SK-N-SH (cell line): ENCODE results near the gene SNX1. TPM values are rescaled to one million over a fixed set of nuclear protein-coding genes. Genes with fewer than 3 reads are reported as not detected.

Source experiments
- CTCF ChIA-PET: fragments of 300-600, 350-600 bp; formaldehyde crosslinking; extraction: SDS; loops from one replicate; lab custom pipeline; 2021; lab: Yijun Ruan, JAX
- POLR2A ChIA-PET: fragments of 350-600 bp; sonication (Branson Sonifier 250); formaldehyde crosslinking; extraction: SDS; loops from one replicate; lab custom pipeline; 2020; ENCODE audit warnings: antibody characterized with exemption, inconsistent platforms; lab: Yijun Ruan, JAX
- DNase-seq: peaks from one replicate; pipeline ENCODE4 v3.0.0; 2012
- H2AFZ ChIP-seq: fragments of 200-600 bp; sonication (generic); 2 replicates; pipeline ENCODE4 v1.8.1; 2016; ENCODE audit warnings: antibody characterized with exemption, mild to moderate bottlenecking, low read depth
- H3F3A ChIP-seq: fragments of 200-600 bp; sonication (generic); replicated peaks from 2 replicates; pipeline ENCODE3; 2016; ENCODE audit warnings: antibody characterized with exemption, mild to moderate bottlenecking; ENCODE audit not compliant: insufficient read depth
- H3K27ac ChIP-seq, 2 experiments: fragments of 200-500 bp in 1 of 2; fragments of 200-600 bp in 1 of 2; sonication (Bioruptor generic) in 1 of 2; sonication (generic), shearing (Covaris generic) in 1 of 2; 2 replicates each; pipeline versions ENCODE4 v1.5.1 to v1.6.1; 2014 to 2016; ENCODE audit warnings: low read depth in 2 of 2, inconsistent platforms in 1 of 2, low read length in 1 of 2, mild to moderate bottlenecking in 1 of 2, mixed read lengths in 1 of 2
- H3K27me3 ChIP-seq: fragments of 200-600 bp; sonication (generic), shearing (Covaris generic); 2 replicates; pipeline ENCODE4 v1.6.1; 2016; ENCODE audit warnings: mixed run types; ENCODE audit not compliant: insufficient read depth
- H3K36me3 ChIP-seq, 2 experiments: fragments of 200-500 bp in 1 of 2; fragments of 200-600 bp in 1 of 2; sonication (Bioruptor generic) in 1 of 2; sonication (generic) in 1 of 2; replicated peaks in 1 of 2; 2 replicates each; pipeline versions ENCODE3 to v1.5.1; 2014 to 2016; ENCODE audit warnings: low read length in 1 of 2, mild to moderate bottlenecking in 1 of 2; ENCODE audit not compliant: insufficient read depth in 2 of 2, control insufficient read depth in 1 of 2
- H3K4me1 ChIP-seq, 2 experiments: fragments of 200-500 bp in 1 of 2; fragments of 200-600 bp in 1 of 2; sonication (Bioruptor generic) in 1 of 2; sonication (generic), shearing (Covaris generic) in 1 of 2; 2 replicates each; pipeline versions ENCODE4 v1.5.1 to v1.6.1; 2014 to 2016; ENCODE audit warnings: low read depth in 1 of 2, low read length in 1 of 2, mixed run types in 1 of 2; ENCODE audit not compliant: insufficient read depth in 2 of 2, control insufficient read depth in 1 of 2
- H3K4me2 ChIP-seq: fragments of 200-600 bp; sonication (generic), shearing (Covaris generic); 2 replicates; pipeline ENCODE4 v1.6.1; 2017; ENCODE audit warnings: mixed run types
- H3K4me3 ChIP-seq, 2 experiments: fragments of 200-500 bp in 1 of 2; fragments of 200-600 bp in 1 of 2; sonication (Bioruptor generic) in 1 of 2; sonication (generic), shearing (Covaris generic) in 1 of 2; 2 replicates each; pipeline versions ENCODE4 v1.5.1 to v1.8.1; 2014 to 2016; ENCODE audit warnings: low read depth in 2 of 2, inconsistent platforms in 1 of 2, low read length in 1 of 2, mild to moderate bottlenecking in 1 of 2, mixed read lengths in 1 of 2, moderate library complexity in 1 of 2
- H3K79me2 ChIP-seq: fragments of 200-600 bp; sonication (generic); 2 replicates; pipeline ENCODE4 v1.8.1; 2017; ENCODE audit warnings: mild to moderate bottlenecking; ENCODE audit not compliant: insufficient read depth
- H3K9ac ChIP-seq: fragments of 200-600 bp; sonication (generic); 2 replicates; pipeline ENCODE4 v1.6.1; 2017; ENCODE audit warnings: mixed run types
- H3K9me2 ChIP-seq: fragments of 200-600 bp; sonication (generic); 2 replicates; pipeline ENCODE4 v1.6.1; 2017; ENCODE audit warnings: mixed run types
- H3K9me3 ChIP-seq: fragments of 200-600 bp; sonication (generic); 2 replicates; pipeline ENCODE4 v1.6.1; 2017; ENCODE audit warnings: mixed run types, mild to moderate bottlenecking, moderate library complexity
- H4K20me1 ChIP-seq: fragments of 200-600 bp; sonication (generic); 2 replicates; pipeline ENCODE4 v1.6.1; 2017; ENCODE audit warnings: mild to moderate bottlenecking, mixed run types; ENCODE audit not compliant: insufficient read depth
- CHD2 ChIP-seq: fragments of 150-350 bp; IDR thresholded peaks from 2 replicates; pipeline ENCODE4 v1.6.1; 2018; ENCODE audit warnings: low read length; ENCODE audit not compliant: partially characterized antibody
- ELF1 ChIP-seq: IDR thresholded peaks from 2 replicates; pipeline ENCODE4 v1.4.0; 2012
- EZH2phosphoT487 ChIP-seq: fragments of 200-600 bp; sonication (generic); IDR thresholded peaks from 2 replicates; pipeline ENCODE4 v1.6.1; 2017; ENCODE audit warnings: low read depth, mixed run types, mild to moderate bottlenecking, antibody characterized with exemption, moderate library complexity, borderline replicate concordance
- FOSL2 ChIP-seq: IDR thresholded peaks from 2 replicates; pipeline ENCODE4 v1.4.0; 2012; ENCODE audit warnings: low read depth, mild to moderate bottlenecking, moderate library complexity, borderline replicate concordance
- FOXJ3 ChIP-seq: sonication (generic); formaldehyde crosslinking; IDR thresholded peaks from 2 replicates; pipeline ENCODE4 v1.5.1; 2020; ENCODE audit warnings: mild to moderate bottlenecking, missing genetic modification reagents
- GABPA ChIP-seq: IDR thresholded peaks from 2 replicates; pipeline ENCODE4 v1.4.0; 2012; ENCODE audit warnings: low read depth, mild to moderate bottlenecking
- MXI1 ChIP-seq: IDR thresholded peaks from 2 replicates; pipeline ENCODE4 v1.6.1; 2012; ENCODE audit warnings: mild to moderate bottlenecking, low read depth, low read length, improper control_type of control experiment
- NRF1 ChIP-seq: IDR thresholded peaks from 2 replicates; pipeline ENCODE4 v1.6.1; 2012; ENCODE audit warnings: low read depth, mild to moderate bottlenecking, low read length
- RFX5 ChIP-seq: IDR thresholded peaks from 2 replicates; pipeline ENCODE4 v1.6.1; 2012; ENCODE audit warnings: mild to moderate bottlenecking, improper control_type of control experiment, low read length
- RXRA ChIP-seq: IDR thresholded peaks from 2 replicates; pipeline ENCODE4 v1.4.0; 2012; ENCODE audit warnings: low read depth, mild to moderate bottlenecking, borderline replicate concordance
- SIN3A ChIP-seq: IDR thresholded peaks from 2 replicates; pipeline ENCODE4 v1.6.1; 2012; ENCODE audit warnings: low read depth, mild to moderate bottlenecking, low read length, moderate library complexity, borderline replicate concordance
- SMC3 ChIP-seq: IDR thresholded peaks from 2 replicates; pipeline ENCODE4 v1.6.1; 2012; ENCODE audit warnings: low read depth, low read length, improper control_type of control experiment
- TAF1 ChIP-seq: IDR thresholded peaks from 2 replicates; pipeline ENCODE4 v1.6.1; 2012; ENCODE audit warnings: low read depth, mild to moderate bottlenecking, low read length, moderate library complexity, borderline replicate concordance
- WGBS: methylation state at CpG from one replicate; pipeline ENCODE4 v1.1.6; 2017; ENCODE audit warnings: low lambda C conversion rate; 5-methylcytosine and 5-hydroxymethylcytosine counted together
- polyA plus RNA-seq, 3 experiments: library from polyadenylated mRNA; depleted of rRNA; stranded (reverse); fragments of >200 nt; gene quantifications; 2 replicates each; pipeline ENCODE4 v1.2.3, GENCODE V29; 2012
- TF ChIP-seq, protein P1 (sequence below): fragments of 200-600 bp; sonication (generic); IDR thresholded peaks from 2 replicates; pipeline ENCODE4 v1.6.1; 2017; ENCODE audit warnings: antibody characterized with exemption, mild to moderate bottlenecking, moderate library complexity
- TF ChIP-seq, protein P2 (sequence below): IDR thresholded peaks from 2 replicates; pipeline ENCODE4 v1.4.0; 2012; ENCODE audit warnings: low read depth
- TF ChIP-seq, protein P3 (sequence below): fragments of 150-350 bp; IDR thresholded peaks from 2 replicates; pipeline ENCODE4 v1.6.1; 2017; ENCODE audit warnings: antibody characterized with exemption, low read length, low read depth, borderline replicate concordance
- TF ChIP-seq, protein P4 (sequence below): IDR thresholded peaks from 2 replicates; pipeline ENCODE4 v1.4.0; 2012; ENCODE audit warnings: low read depth, borderline replicate concordance
- TF ChIP-seq, protein P5 (sequence below): IDR thresholded peaks from 2 replicates; pipeline ENCODE4 v1.4.0; 2012; ENCODE audit warnings: low read depth, borderline replicate concordance

SNX1 gene
- polyA plus RNA-seq, 1 of the 3 experiments (the other 2 are of a cell fraction): 80.7 TPM

DNA sequence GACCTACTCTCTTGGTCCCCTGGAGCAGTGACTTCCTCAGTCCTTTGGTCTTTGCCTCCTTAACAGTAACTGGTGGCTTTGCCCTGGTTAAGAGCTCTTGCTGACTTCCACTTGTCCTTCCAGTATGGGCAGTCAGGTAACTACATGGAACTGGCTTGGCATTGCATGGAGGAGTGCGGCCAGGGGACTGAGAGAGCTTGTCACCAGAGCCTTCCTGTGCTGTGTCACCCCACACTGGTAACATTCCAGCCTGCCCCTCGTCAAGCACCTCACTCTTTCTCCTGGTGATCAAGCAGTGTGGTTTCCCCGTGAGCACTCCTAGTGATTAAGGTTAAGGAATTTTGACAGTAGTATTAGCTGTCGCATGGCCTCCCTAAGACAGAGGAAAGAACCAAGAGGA lies 36.4 kb downstream of the SNX1 start:
- ChIA-PET POLR2A (no interaction called here), CTCF (interaction anchor here (1.0 to 6.2 kb wide), 3 partner anchors 15 to 21 kb away, joined by 3 to 25 read pairs (median 4); no protein-coding TSS in a partner anchor)
- H3K27ac ChIP-seq: no peak overlapping the region
- H3K27me3 ChIP-seq: no peaks in the 10 kb centered on the region
- H3K9me2 ChIP-seq: no peaks in the 10 kb centered on the region
- no peak overlapping the region for H3K4me3 ChIP-seq
- H3K9me3 ChIP-seq: no peaks in the 10 kb centered on the region
- no peaks in the 10 kb centered on the region for H3F3A ChIP-seq
- H3K4me2 ChIP-seq: no peak overlapping the region
- peaks cover 0 to 4% of the 10 kb centered on the region in 2 experiments; a peak in 1 of 4 replicates for H3K4me1 ChIP-seq
- no peak for DNase-seq
- peaks cover 49 to 85% of the 10 kb centered on the region in 2 experiments for H3K36me3 ChIP-seq
- H4K20me1 ChIP-seq: no peaks in the 10 kb centered on the region
- no peaks in the 10 kb centered on the region for H3K79me2 ChIP-seq
- TF ChIP-seq, protein P1, sequence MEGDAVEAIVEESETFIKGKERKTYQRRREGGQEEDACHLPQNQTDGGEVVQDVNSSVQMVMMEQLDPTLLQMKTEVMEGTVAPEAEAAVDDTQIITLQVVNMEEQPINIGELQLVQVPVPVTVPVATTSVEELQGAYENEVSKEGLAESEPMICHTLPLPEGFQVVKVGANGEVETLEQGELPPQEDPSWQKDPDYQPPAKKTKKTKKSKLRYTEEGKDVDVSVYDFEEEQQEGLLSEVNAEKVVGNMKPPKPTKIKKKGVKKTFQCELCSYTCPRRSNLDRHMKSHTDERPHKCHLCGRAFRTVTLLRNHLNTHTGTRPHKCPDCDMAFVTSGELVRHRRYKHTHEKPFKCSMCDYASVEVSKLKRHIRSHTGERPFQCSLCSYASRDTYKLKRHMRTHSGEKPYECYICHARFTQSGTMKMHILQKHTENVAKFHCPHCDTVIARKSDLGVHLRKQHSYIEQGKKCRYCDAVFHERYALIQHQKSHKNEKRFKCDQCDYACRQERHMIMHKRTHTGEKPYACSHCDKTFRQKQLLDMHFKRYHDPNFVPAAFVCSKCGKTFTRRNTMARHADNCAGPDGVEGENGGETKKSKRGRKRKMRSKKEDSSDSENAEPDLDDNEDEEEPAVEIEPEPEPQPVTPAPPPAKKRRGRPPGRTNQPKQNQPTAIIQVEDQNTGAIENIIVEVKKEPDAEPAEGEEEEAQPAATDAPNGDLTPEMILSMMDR: no peak
- TF ChIP-seq ELF1: no peak
- no peak for TF ChIP-seq MXI1
- TF ChIP-seq SIN3A: no peak
- TF ChIP-seq SMC3: no peak
- no peak for TF ChIP-seq RFX5
- no peak for TF ChIP-seq TAF1
- TF ChIP-seq FOSL2: no peak
- no peak for TF ChIP-seq NRF1
- no peak for TF ChIP-seq CHD2
- TF ChIP-seq EZH2phosphoT487: no peak
- TF ChIP-seq, protein P2, sequence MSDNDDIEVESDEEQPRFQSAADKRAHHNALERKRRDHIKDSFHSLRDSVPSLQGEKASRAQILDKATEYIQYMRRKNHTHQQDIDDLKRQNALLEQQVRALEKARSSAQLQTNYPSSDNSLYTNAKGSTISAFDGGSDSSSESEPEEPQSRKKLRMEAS: no peak
- no peak overlapping the region for H2AFZ ChIP-seq
- WGBS: 87% methylated on average over 4 of the region's 4 CpGs
- no peak overlapping the region for H3K9ac ChIP-seq

DNA sequence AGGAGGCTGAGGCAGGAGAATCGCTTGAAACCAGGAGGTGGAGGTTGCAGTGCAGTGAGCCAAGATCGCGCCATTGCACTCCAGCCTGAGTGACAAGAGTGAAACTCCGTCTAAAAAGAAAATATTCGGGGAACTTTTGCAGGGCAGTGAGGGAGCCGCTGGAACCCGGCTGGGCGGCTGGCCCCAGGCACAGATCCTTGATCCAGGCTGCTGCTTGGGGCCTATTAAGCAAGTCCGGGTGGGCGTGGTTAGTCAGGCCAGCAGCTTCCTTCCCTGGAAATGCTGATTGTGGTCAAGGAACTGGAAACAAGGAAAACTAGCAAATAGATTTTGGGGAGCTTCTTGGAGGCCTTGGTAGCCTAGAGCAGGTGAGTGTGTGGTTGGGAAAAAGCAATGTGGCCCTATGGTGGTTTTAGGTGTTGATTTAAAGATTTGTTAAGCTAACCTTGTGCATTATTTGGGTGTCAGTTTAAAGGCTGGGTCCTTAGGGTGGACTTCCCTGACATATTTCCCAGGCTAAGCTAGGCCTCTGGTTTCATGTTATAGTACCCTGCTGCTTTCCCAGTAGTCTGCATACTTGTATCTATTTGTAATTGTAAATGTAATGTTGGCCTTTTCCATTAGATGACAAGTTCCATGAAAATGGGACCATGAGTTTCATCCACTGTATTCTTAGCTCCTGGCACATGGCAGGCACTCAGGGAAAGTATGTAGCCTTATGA lies 38.0 kb downstream of the SNX1 start:
- peaks cover 47 to 85% of the 10 kb centered on the region in 2 experiments for H3K36me3 ChIP-seq
- CTCF ChIA-PET: interaction anchor here (1.4 to 6.2 kb wide), 2 partner anchors 11 to 19 kb away, joined by 3 to 25 read pairs; no protein-coding TSS in a partner anchor
- H3K27me3 ChIP-seq: no peaks in the 10 kb centered on the region

More for the DNA sequence above, 38.0 kb downstream of the SNX1 start:
- H3K9ac ChIP-seq: no peak overlapping the region
- no peaks in the 10 kb centered on the region for H3F3A ChIP-seq
- no peaks in the 10 kb centered on the region for H3K9me3 ChIP-seq
- no peak overlapping the region for H2AFZ ChIP-seq
- WGBS: over 99% methylated on average over 10 of the region's 10 CpGs
- H3K9me2 ChIP-seq: no peaks in the 10 kb centered on the region
- peaks cover 0 to 4% of the 10 kb centered on the region in 2 experiments; a peak in 1 of 4 replicates for H3K4me1 ChIP-seq
- H3K4me3 ChIP-seq: no peak overlapping the region
- POLR2A ChIA-PET: no interaction called here
- no peak overlapping the region for H3K4me2 ChIP-seq
- H4K20me1 ChIP-seq: no peaks in the 10 kb centered on the region
- H3K79me2 ChIP-seq: no peaks in the 10 kb centered on the region
- H3K27ac ChIP-seq: no peak overlapping the region
- no peak for DNase-seq
- TF ChIP-seq, protein P3, sequence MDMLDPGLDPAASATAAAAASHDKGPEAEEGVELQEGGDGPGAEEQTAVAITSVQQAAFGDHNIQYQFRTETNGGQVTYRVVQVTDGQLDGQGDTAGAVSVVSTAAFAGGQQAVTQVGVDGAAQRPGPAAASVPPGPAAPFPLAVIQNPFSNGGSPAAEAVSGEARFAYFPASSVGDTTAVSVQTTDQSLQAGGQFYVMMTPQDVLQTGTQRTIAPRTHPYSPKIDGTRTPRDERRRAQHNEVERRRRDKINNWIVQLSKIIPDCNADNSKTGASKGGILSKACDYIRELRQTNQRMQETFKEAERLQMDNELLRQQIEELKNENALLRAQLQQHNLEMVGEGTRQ: no peak
- TF ChIP-seq RXRA (no peak), NRF1 (no peak), RFX5 (no peak), GABPA (no peak), EZH2phosphoT487 (no peak), FOXJ3 (CRISPR knock-in tag) (no peak), CHD2 (no peak)
- TF ChIP-seq, protein P4, sequence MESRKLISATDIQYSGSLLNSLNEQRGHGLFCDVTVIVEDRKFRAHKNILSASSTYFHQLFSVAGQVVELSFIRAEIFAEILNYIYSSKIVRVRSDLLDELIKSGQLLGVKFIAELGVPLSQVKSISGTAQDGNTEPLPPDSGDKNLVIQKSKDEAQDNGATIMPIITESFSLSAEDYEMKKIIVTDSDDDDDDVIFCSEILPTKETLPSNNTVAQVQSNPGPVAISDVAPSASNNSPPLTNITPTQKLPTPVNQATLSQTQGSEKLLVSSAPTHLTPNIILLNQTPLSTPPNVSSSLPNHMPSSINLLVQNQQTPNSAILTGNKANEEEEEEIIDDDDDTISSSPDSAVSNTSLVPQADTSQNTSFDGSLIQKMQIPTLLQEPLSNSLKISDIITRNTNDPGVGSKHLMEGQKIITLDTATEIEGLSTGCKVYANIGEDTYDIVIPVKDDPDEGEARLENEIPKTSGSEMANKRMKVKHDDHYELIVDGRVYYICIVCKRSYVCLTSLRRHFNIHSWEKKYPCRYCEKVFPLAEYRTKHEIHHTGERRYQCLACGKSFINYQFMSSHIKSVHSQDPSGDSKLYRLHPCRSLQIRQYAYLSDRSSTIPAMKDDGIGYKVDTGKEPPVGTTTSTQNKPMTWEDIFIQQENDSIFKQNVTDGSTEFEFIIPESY: no peak
- TF ChIP-seq, protein P5, sequence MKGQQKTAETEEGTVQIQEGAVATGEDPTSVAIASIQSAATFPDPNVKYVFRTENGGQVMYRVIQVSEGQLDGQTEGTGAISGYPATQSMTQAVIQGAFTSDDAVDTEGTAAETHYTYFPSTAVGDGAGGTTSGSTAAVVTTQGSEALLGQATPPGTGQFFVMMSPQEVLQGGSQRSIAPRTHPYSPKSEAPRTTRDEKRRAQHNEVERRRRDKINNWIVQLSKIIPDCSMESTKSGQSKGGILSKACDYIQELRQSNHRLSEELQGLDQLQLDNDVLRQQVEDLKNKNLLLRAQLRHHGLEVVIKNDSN: no peak
